Psoas muscle (tissue), 8 donors: ENCODE results near the gene UBE3C. TPM values are rescaled to one million over a fixed set of nuclear protein-coding genes. Genes with fewer than 3 reads are reported as not detected.

Source experiments
- ATAC-seq, 4 donors: fragments of 200-7000 bp; cut with Tn5 transposase; one replicate each; pipeline ENCODE4 v1.9.1; 2020; ENCODE audit warnings: moderate library complexity in 3 of 4, mild to moderate bottlenecking in 2 of 4
- DNase-seq, 2 donors: peaks; one replicate each; pipeline ENCODE4 v3.0.0-alpha.2; 2020
- H3K27ac ChIP-seq: fragments of 200-600 bp; one replicate; pipeline ENCODE4 v1.8.0; 2022
- H3K27me3 ChIP-seq, 3 donors: fragments of 200-600 bp in 1 of 3; one replicate each; pipeline versions ENCODE4 v1.6.1 to v1.8.0; 2013 to 2022; ENCODE audit warnings: low read length in 2 of 3, mild to moderate bottlenecking in 2 of 3, moderate library complexity in 1 of 3; ENCODE audit not compliant: insufficient read depth in 3 of 3
- H3K36me3 ChIP-seq, 2 donors: fragments of 200-600 bp in 1 of 2; one replicate each; pipeline versions ENCODE4 v1.6.1 to v1.8.0; 2013 to 2022; ENCODE audit warnings: low read depth in 1 of 2, mild to moderate bottlenecking in 1 of 2, moderate library complexity in 1 of 2; ENCODE audit not compliant: insufficient read depth in 1 of 2
- H3K4me1 ChIP-seq: fragments of 200-600 bp; one replicate; pipeline ENCODE4 v1.8.0; 2022
- H3K4me3 ChIP-seq: fragments of 200-600 bp; one replicate; pipeline ENCODE4 v1.8.0; 2022; ENCODE audit warnings: mild to moderate bottlenecking
- H3K9me3 ChIP-seq: fragments of 200-600 bp; one replicate; pipeline ENCODE4 v1.8.0; 2022
- WGBS, 3 donors: extraction: QIAGEN DNeasy Blood & Tissue Kit; methylation state at CpG; one replicate each; pipeline versions ENCODE4 v1.1.6 to v1.1.7; 2013; 5-methylcytosine and 5-hydroxymethylcytosine counted together
- intact Hi-C, 2 donors: fragments of 100-400 bp; cut with DNase I; formaldehyde crosslinking; loops; one replicate each; pipeline versions ENCODE4 v1.11.0 to v1.14.2; 2022
- polyA plus RNA-seq, 3 donors: library from polyadenylated mRNA; stranded (reverse); fragments of 200-250 nt; gene quantifications; one replicate each; pipeline ENCODE4 v1.2.3, GENCODE V29; 2013
- total RNA-seq, 4 donors: library from RNA; stranded (reverse); fragmentation: NEBNext Ultra II Directional in 2 of 4; extraction: Animal tissue kit (Norgen Biotek cat#: 25700) in 2 of 4; gene quantifications; one replicate each; pipeline versions ENCODE4 v1.2.1 to v1.2.4, GENCODE V29; 2021 to 2023
- TF ChIP-seq, protein P1 (sequence below): fragments of 200-600 bp; IDR thresholded peaks from one replicate; pipeline ENCODE4 v1.8.0; 2022; ENCODE audit warnings: antibody characterized with exemption
- donor health status: healthy with polysubstance abuse.
- donor health status: DM: no; HTN: no; CAD: no; lungs with moderate emphysema.
- donor health status: Bipolar disorder and iron deficiency.
- donor health status: healthy.
- donor health status: DM: yes; HTN: yes; CAD: no.
- donor health status: DM: no; HTN: no; CAD: no.
- donor health status: DM: no; HTN: no; CAD: no.
- donor health status: DM: yes; HTN: yes; CAD: no.

The UBE3C gene
- total and polyA plus RNA-seq, 7 donors = 31.9 to 94.2 (median 60.2) TPM

DNA sequence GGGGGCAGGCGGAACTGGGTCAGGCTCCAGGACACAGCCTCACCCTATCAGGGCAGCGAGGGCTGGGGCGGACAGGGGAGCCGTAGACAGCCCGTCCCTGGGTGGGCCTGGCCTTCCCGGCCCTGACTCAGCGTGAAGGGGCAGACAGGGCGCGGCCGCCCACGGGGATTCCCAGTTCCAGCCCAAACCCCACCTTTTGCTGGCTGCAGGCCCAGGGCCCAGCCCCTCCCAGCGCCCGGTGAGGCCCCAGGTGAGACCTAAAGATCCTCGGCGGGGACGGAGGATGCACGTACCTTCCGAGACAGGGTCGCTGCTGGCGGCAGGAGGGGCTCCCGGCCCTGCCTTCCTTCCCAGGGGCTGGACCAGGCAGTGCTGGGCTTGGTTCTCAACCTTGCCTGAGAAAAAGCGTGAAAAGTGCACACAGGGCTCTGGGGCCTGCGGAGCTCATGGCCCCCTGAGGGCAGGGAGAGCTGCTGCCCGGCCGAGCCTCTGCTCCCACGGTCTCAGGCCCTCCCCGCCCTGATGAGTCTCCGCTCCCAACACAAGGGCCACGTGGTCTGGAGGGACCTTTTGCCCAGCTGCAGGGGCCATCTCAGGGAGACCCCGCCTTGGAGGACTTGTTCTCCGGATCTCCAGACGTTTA, 154.2 kb downstream of the UBE3C start:
- Histone ChIP-seq H3K4me3 (no peak overlapping the region), H3K27me3 (no peaks in the 10 kb centered on the region), H3K4me1 (no peaks in the 10 kb centered on the region), H3K9me3 (no peaks in the 10 kb centered on the region), H3K27ac (no peak overlapping the region), H3K36me3 (no peaks in the 10 kb centered on the region)
- 64 to 71% (median 66%) methylated on average over 30 to 32 of the region's 32 CpGs for WGBS, 3 donors
- intact Hi-C loops = no loop called here
- DNase-seq = no peak
- TF ChIP-seq, protein P1, sequence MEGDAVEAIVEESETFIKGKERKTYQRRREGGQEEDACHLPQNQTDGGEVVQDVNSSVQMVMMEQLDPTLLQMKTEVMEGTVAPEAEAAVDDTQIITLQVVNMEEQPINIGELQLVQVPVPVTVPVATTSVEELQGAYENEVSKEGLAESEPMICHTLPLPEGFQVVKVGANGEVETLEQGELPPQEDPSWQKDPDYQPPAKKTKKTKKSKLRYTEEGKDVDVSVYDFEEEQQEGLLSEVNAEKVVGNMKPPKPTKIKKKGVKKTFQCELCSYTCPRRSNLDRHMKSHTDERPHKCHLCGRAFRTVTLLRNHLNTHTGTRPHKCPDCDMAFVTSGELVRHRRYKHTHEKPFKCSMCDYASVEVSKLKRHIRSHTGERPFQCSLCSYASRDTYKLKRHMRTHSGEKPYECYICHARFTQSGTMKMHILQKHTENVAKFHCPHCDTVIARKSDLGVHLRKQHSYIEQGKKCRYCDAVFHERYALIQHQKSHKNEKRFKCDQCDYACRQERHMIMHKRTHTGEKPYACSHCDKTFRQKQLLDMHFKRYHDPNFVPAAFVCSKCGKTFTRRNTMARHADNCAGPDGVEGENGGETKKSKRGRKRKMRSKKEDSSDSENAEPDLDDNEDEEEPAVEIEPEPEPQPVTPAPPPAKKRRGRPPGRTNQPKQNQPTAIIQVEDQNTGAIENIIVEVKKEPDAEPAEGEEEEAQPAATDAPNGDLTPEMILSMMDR = no peak
- peak in 1 of 4 donors; percentile 15 for ATAC-seq

- TF ChIP-seq, protein P1 = no peak
- Histone ChIP-seq H3K4me1 (no peaks in the 10 kb centered on the region), H3K36me3 (no peaks in the 10 kb centered on the region), H3K4me3 (no peak overlapping the region), H3K27ac (no peak overlapping the region), H3K27me3 (peaks cover 0 to 1% (median 0%) of the 10 kb centered on the region in 3 donors), H3K9me3 (no peaks in the 10 kb centered on the region)
- no peak for ATAC-seq
- DNase-seq = no peak
- WGBS, 3 donors = 81 to 84% (median 84%) methylated on average over 13 of the region's 13 CpGs
- intact Hi-C loops = no loop called here
These were observed 154.7 kb downstream of the UBE3C start for GRCh38 chr7:157293413-157293788.

- no peak for DNase-seq
- Histone ChIP-seq H3K4me1 (no peaks in the 10 kb centered on the region), H3K27me3 (peaks cover 0 to 3% (median 0%) of the 10 kb centered on the region in 3 donors), H3K4me3 (no peak overlapping the region), H3K36me3 (no peaks in the 10 kb centered on the region), H3K9me3 (no peaks in the 10 kb centered on the region), H3K27ac (no peak overlapping the region)
- intact Hi-C loops = no loop called here
- TF ChIP-seq, protein P1 = no peak
- no peak for ATAC-seq
- WGBS, 3 donors = 80 to 86% (median 84%) methylated on average over 12 of the region's 12 CpGs
These were observed 156.0 kb downstream of the UBE3C start for GRCh38 chr7:157294773-157295172.

- WGBS, 3 donors = 78 to 84% (median 80%) methylated on average over 12 of the region's 12 CpGs
- ATAC-seq = no peak
- H3K27ac ChIP-seq = no peak overlapping the region
- no peaks in the 10 kb centered on the region for H3K36me3 ChIP-seq
- H3K27me3 ChIP-seq = peaks cover 0 to 3% (median 0%) of the 10 kb centered on the region in 3 donors
- intact Hi-C loops = no loop called here
- no peak for DNase-seq
- H3K4me1 ChIP-seq = no peaks in the 10 kb centered on the region
- H3K4me3 ChIP-seq = no peak overlapping the region
- TF ChIP-seq, protein P1 = no peak
- no peaks in the 10 kb centered on the region for H3K9me3 ChIP-seq
These were observed 156.6 kb downstream of the UBE3C start for GRCh38 chr7:157295338-157295737.

- intact Hi-C loops = no loop called here
- H3K27ac ChIP-seq = no peak overlapping the region
- 52 to 64% (median 60%) methylated on average over 13 of the region's 13 CpGs for WGBS, 3 donors
- H3K9me3 ChIP-seq = no peaks in the 10 kb centered on the region
- H3K4me1 ChIP-seq = no peaks in the 10 kb centered on the region
- TF ChIP-seq, protein P1 = no peak
- DNase-seq = no peak
- peaks cover 0 to 4% (median 3%) of the 10 kb centered on the region in 3 donors for H3K27me3 ChIP-seq
- ATAC-seq = no peak
- no peaks in the 10 kb centered on the region for H3K36me3 ChIP-seq
- no peak overlapping the region for H3K4me3 ChIP-seq
These were observed 158.5 kb downstream of the UBE3C start for GRCh38 chr7:157297185-157297584.
